ENCODE data around the gene PCNA.

The PCNA gene
- long read RNA-seq, donor 1, transcript PCNA-201 (6 exons, 1,344 nt), result major isoform, 61 of 79 reads
- long read RNA-seq, donor 1, partial matches to known transcripts, result 15 of 79 reads
- long read RNA-seq, donor 1, other reads (novel, unspliced or antisense), result 0 of 79 reads
- long read RNA-seq, donor 2, transcript PCNA-201 (6 exons, 1,344 nt), result major isoform, 30 of 49 reads
- long read RNA-seq, donor 2, transcript PCNA-202 (7 exons, 1,359 nt), result minor isoform, 5 of 49 reads
- long read RNA-seq, donor 2, partial matches to known transcripts, result 14 of 49 reads
- long read RNA-seq, donor 2, other reads (novel, unspliced or antisense), result 0 of 49 reads
- long read RNA-seq, donor 3, transcript PCNA-201 (6 exons, 1,344 nt), result major isoform, 19 of 35 reads
- long read RNA-seq, donor 3, partial matches to known transcripts, result 13 of 35 reads
- long read RNA-seq, donor 3, other reads (novel, unspliced or antisense), result 0 of 35 reads
- long read RNA-seq, donor 4, transcript PCNA-201 (6 exons, 1,344 nt), result major isoform, 66 of 82 reads
- long read RNA-seq, donor 4, transcript PCNA-202 (7 exons, 1,359 nt), result minor isoform, 10 of 82 reads
- long read RNA-seq, donor 4, partial matches to known transcripts, result 6 of 82 reads
- long read RNA-seq, donor 4, other reads (novel, unspliced or antisense), result 0 of 82 reads
- long read RNA-seq, donor 5, transcript PCNA-201 (6 exons, 1,344 nt), result major isoform, 76 of 83 reads
- long read RNA-seq, donor 5, transcript PCNA-202 (7 exons, 1,359 nt), result minor isoform, 7 of 83 reads
- long read RNA-seq, donor 5, partial matches to known transcripts, result 0 of 83 reads
- long read RNA-seq, donor 5, other reads (novel, unspliced or antisense), result 0 of 83 reads
- long read RNA-seq, donor 6, transcript PCNA-201 (6 exons, 1,344 nt), result major isoform, 34 of 50 reads
- long read RNA-seq, donor 6, partial matches to known transcripts, result 12 of 50 reads
- long read RNA-seq, donor 6, other reads (novel, unspliced or antisense), result 0 of 50 reads
- long read RNA-seq, donor 7, transcript PCNA-202 (7 exons, 1,359 nt), result minor isoform, 11 of 116 reads
- long read RNA-seq, donor 7, transcript PCNA-201 (6 exons, 1,344 nt), result major isoform, 66 of 116 reads
- long read RNA-seq, donor 7, partial matches to known transcripts, result 39 of 116 reads
- long read RNA-seq, donor 7, other reads (novel, unspliced or antisense), result 0 of 116 reads
- long read RNA-seq, donor 8, transcript PCNA-201 (6 exons, 1,344 nt), result major isoform, 47 of 65 reads
- long read RNA-seq, donor 8, transcript PCNA-202 (7 exons, 1,359 nt), result minor isoform, 7 of 65 reads
- long read RNA-seq, donor 8, partial matches to known transcripts, result 11 of 65 reads
- long read RNA-seq, donor 8, other reads (novel, unspliced or antisense), result 0 of 65 reads

DNA sequence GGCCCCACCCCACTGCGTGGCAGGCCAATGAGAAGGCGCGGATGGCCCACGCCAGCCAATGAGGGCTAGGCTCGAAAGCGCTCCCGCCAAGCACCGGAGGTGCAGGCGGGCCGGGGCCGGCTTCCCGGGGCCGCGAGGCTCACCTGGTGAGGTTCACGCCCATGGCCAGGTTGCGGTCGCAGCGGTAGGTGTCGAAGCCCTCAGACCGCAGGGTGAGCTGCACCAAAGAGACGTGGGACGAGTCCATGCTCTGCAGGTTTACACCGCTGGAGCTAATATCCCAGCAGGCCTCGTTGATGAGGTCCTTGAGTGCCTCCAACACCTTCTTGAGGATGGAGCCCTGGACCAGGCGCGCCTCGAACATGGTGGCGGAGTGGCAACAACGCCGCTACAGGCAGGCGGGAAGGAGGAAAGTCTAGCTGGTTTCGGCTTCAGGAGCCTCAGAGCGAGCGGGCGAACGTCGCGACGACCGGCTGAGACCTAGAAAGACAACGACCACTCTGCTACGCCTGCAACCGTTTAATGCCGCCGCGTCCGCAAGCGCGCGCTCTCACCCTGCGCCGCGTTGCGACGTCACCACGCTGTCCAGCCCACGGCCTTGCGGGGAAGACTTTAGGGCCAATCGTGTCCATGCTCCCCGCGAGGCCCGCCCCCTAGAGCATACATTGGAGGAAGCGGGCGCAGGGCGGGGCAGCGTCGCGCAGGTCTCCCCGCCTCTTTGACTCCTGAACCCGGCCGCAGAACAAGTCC lies at the start of gene PCNA:
TSS of gene PCNA (minus strand) at position 524 of the 750 bp plus-strand sequence. CDS start at position 364, 160 bp downstream.
- DNase-seq, result peak; percentile 97

DNA sequence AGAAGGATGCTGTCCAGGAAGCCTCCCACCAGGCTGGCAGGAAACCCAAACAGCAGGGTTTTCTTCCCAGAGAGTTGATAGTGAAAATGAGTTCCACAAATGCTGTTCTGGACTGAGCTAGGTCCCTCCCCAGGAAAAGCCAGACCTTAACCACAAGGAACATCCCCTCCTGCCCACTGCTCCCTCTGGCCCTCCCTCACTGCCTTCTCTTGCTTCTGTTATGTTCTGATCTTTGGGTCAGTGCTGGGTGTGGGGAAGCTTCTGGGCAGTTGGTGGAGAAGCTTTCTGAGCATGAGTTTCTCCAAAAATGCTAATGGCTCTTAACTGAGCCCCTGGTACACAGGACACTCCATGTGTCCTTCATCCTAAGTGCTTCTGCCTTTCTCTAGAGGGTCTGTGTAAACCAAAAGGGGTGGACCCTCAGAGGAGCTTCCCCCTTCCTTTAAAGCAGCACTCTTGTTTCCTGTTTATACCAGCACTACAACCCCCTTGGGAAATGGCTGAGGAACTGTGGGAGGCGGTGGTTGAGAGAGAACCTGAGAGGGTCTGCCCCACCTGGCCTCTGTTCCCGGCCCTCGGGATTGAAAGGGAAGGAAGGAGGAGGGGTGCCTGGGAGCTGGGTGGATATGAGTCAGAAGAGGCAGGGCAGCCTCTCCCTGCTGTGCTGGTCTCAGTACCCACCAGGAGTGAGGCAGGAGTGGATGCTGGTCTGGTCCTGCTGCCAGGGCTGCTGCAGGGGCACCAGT lies 49.1 kb upstream of the PCNA start:
- no peak for DNase-seq

DNA sequence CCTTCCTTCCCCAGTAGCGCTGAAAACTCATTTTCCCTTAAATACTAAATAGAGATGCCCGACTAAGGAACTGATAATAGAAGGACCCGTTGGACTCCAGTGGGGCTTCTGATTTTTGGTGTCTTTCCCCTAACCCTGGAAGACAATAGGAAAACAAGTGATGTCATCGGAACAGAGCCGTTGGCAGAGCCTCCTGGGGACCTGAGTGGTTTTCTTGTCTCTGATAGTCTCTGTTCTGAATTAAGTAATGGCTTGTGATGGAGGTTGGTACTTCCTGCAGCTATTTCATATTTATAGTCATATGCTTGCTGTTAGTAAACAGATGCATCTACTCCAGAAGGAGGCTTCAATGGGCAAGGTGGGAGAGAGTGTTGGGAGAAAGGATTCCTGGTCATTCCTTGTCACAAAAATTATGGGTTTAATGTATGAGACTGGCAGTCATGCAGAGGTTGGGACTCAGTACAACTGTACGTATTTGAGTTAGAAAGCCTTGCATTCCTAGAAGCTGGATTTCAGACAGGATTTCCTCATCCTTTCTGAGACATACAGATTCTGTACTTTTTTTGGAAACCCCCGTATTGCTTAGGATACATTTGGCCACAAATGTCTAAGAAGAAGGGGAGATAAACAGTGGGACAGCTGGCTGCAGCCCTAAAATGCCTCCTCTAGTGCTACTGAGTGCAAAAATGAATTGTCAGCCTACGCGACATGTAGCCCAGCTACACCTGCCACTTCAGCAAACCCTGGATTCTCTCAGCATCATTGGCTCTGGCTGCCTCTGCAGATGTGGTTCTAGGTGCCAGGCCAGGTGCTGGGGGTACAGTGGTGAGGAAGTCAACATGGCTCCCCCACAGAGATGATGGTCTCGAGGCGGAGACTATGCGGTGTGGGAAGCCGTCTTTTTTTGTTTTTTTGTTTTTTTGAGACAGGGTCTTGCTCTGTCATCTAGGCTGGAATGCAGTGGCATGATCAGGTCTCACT lies 45.2 kb upstream of the PCNA start:
- DNase-seq, result no peak

DNA sequence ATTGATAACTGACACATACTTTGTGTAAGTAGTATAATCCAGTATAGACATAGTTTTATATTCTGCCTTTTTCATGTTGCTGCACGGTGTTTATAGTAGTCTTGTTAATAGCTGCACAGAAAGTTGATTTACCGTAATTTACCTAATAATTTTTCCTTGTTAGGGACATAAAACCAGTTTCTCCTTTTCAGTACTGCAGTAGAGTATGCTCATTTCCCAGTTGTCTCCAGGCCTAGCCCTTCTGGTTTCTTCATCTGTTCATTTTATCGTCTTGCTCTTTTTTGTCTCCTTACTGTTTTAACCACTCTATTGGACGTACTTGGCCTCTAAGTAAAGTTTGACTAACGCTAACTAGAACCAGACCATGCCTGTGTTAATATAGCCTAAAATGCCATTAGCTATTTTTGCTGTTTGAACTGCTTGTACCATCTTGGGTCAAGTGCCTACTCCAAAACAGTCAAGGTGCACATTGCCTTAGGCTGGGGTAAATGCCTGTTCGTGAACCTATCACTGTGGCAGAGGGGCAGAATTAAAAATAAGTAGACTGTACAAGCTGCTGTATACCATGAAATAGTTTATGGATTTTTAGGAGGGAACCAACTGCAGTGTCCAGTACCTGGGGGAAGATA lies 41.9 kb upstream of the PCNA start:
- no peak for DNase-seq

DNA sequence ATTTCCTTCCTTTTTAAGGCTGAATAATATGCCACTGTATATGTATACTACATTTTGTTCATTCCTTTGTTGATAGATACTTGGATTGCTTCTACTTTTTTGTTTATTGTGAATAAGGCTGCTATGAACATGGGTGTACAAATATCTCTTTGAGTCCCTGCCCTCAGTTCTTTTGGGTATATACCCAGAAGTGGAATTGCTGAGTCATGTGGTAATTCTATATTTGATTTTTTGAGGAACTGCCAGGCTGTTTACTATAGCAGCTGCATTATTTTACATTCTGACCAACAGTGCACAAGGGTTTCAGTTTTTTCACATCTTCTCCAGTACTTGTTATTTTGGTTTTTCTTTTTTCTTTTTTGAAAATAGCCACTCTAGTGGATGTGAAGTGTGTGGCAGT lies 41.1 kb upstream of the PCNA start:
- no peak for DNase-seq

DNA sequence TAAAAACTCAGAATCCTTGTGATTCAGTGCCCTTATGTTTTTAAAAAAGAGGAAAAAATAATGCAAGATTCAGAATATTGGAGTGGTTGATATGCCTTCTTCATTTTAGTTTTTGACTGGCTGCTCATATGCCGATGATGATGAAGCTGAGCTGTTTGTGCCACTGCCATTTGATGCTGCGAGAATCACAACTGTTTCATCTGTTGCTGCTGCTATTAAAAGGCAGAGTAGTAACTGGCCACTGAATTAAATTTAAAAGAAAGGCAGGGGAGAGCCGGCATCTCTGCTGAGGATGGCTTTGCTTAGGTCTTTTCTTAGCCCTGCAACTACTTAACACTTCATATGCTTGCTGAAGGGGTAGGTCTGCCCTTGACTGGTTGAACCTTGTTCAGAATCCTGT lies 40.2 kb upstream of the PCNA start:
- no peak for DNase-seq

DNA sequence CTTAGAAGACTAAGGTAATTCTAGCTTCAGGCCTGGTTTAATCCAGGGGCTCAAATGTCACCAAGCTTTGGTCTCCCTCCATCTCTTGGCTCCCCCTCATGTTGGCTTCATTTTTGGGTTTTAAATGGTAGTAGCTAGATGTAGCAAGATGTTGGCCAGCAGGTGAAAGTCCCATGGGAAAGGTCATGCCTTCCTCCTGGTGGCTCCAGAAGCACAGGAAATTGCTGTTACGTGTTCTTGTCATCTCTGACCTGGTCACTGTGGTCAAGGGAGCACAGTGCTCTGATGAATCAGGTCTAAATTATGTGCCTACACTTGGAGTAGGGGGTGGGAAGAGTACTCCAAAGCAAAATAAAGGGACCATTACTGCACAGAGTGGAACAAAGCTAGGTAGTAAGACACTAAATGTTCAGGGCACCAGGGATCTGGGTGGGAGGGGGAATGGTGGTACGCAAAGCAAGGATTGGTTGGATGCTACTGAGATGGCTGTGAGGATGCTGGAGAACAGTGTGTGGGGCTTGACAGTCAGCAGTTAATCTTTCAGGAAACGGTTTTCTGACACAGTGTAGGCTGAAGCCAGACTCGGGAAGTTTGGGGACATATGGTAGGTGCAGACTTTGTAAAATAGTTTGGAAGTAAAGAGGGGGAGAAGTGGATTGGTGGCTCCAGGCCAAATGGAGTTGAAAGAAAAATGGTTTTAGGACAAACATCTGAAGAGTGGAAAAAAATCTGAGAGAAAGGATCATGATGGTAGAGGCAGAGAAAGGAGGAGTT lies 37.1 kb upstream of the PCNA start:
- no peak for DNase-seq

DNA sequence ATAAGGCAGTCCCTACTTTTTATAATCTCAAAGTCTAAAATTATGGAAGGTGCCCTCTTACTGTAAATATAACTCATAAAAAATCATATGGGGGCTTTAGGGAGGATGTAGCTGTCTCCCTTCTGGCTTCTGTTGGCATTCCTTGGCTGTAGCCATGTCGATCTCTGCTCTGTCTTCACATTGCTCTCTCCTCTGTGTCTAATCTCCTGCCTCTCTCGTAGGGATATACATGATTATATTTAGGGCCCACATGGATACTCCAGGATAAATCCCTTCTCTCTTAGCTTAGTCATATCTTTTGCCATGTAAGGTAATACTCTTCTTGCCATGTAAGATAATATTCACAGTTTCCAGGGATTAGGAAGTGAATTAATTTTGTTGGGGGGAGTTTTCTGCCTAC lies 35.6 kb upstream of the PCNA start:
- DNase-seq, result no peak

DNA sequence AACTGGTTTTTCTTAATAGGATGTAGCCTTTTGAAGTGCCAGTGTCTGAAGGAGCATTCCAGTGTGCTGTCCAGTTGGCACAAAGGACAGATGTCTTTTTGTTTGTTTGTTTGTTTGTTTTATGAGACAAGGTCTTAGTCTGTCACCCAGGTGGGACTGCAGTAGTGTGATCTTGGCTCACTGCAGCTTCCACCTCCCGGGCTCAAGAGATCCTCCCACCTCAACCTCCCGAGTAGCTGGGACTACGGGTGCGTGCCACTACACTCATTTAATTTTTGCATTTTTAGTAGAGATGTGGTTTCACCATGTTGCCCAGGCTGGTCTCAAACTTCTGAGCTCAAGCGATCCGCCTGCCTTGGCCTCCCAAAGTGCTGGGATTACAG lies 34.8 kb upstream of the PCNA start:
- DNase-seq, result no peak

DNA sequence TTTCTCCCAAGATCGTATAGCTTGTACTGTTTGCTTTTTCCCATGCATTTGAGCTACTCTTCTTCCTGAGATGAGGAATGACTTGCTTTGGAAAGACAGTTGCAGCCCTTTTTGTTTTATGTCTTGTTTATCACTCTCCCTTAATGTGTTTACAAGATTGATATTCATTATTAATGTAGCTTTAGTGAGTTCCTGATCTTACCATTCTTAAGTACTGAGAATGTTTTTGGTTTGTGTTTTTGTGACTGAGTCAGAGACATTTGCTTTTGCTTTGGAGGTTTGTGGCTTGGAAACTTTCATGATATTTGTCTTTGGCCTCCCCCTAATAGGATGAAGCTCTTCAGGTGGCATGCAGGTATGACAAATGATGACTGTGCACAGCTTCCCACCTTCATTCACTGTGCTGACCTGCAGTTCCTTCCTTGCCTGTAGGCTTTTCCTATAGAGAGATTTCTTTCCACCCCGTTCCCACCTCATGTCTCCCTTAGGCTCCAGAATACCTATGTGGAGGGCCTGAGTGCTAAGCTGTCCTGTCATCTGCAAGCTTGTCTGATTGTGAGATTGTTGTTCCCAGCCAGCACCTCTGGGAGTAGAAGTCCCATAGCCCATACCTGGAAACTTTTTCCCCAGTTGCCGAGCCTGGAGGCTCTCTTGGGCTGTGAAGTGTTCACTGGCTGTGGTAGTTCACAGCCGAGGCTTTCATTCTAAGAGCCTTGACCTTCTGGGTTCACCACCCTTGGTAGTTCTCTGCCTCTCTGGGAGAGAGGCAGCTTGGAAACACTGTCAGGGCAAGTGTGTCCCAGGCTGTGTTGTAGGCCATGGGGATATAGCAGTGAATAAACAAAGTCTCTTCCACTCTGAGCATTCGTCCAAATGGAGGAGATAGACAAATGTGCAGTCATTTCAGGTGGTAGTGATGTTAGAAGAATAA lies 34.1 kb upstream of the PCNA start:
- DNase-seq, result no peak

DNA sequence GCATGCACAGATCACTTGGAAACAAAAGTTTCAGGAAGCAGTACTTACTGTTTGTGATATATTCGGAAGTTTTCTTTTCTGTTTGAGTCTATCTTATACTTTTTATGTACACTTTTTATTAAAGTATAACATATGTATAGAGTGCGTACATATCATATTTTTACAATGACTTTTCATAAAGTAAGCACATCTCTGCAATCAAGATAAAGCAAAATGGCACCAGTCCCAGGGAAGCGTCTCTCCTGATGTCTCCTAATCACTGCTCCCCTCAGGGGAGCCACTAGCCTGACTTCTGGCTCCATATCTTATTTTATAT lies 33.4 kb upstream of the PCNA start:
- DNase-seq, result no peak

DNA sequence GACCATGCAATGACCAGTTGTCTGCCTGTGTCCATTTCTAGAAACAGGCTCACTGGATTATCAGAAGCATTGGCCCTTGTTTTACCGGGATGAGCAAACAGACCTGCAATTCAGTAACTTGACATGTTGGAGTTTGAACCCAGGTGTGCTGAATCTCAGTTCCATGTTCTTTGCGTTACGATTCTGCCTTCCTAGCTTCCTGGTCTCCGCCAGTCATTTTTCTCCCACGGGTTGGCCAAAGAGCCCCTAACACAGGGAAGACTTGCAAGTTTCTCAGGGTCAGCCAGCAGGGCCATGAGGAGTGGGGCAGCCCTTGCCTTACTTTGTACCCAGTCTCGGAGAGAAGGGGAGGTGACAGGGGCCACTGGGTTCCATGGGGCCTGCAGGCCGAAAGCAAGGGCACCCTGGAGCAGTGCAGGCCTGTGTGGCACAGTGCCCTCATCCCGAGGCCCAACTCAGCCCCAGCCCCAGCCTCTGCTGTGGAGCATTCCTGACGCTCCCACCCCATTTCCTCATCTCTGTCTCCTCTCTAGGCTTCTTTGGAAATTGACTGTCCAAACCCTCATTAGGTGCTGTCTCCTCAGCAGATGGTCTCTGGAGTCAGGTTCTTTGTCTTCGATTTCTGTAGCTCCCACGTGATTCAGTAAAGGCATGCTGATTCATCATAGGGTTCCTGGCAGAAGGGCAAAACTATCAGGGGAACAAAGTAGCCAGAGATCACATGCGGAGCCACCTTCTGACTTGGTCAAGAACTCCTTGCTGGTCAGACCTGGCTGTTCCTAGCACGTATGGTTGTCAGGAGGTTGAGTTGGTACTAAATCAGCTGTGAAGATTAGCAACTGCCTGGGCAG lies 30.7 kb upstream of the PCNA start:
- DNase-seq, result no peak

DNA sequence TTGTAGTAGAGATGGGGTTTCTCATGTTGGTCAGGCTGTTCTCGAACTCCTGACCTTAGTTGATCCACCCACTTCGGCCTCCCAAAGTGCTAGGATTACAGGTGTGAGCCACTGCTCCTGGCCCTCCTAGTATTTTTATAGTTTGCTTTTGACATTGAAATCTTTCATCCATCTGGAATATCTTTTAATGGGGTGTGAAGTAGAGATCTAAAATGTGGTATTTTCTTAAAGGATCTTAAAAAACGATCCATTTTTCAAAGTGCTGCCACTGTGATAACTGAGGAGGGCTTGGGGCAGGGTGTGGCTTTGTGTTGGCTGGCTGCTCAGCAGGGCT lies 30.1 kb upstream of the PCNA start:
- no peak for DNase-seq

DNA sequence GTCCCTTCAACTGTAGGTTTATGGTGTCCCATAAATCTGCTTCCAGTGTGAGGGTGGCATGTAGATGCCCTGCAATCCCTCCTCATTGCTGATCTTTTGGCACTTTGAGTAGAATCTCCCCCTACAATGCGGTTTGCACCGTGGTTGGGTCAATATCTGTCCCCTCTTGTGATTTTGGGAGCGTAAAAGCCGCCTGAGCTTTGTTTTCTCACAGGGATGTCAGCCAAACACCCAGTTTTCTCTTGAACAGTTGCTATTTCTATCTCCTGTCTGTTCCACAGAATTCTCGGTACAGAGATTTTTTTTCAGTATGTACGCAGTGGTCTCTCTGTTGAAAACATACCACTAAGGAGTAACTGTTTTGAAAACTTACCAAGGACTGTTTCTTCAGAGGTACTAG lies 28.8 kb upstream of the PCNA start:
- no peak for DNase-seq

DNA sequence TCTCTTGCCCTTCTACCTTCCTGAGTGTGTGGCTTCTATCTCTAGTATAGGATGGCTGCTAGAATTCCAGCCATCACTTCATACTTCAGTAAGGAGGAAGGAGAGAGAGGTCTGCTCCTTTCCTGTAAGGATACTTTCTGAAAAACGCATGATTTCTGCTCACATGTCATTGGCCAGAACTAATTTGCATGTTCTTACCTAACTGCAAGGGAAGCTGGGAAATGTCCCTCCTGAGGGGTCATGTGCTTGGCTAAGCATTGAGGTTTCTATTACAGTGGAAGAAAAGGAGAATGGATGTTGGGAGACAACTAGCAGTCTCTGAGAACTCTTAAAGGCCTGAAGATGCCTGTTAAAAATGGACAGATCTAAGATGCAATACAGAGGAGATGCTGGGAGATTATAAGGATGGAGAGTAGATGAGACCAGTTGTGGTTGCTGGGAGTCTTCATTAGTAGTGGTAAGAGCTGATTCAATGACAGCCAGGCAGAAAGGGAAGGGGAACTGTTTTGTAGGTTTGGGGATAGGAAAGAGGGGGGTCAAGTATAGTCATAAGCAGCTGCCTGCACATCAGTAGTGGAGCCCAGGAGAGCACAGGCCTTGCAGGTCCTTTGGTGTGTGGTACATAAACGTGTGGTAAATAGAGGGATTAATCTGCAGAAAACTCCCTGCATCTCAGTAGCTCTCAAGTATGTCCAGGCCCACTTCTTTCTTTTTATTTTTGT lies 27.3 kb upstream of the PCNA start:
- no peak for DNase-seq

DNA sequence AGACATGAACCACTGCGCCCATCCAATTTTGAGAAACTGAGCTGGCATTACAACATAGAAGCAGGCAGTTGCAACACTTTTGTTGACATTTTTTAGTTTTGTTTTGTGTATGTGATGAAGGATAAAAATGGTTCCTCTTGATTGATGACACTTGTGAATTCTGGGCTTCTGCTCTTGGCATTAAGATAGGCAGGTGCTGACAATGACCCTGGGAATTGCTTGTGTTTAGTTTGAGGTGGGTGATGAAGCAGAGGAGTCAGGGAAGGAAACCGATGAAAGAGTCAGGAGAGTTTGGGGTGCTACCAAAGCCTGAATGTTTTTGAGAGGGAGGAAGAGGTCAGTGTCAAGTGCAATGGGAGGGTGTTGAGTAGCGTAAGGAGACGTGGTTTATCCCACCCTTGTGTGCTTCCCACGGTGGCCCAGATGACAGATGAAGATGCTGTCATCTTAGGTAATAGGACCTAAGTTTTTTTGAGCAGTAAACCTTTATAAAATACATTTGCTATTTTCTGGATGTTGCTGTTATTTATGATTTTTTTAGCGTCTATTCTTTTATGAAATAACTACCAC lies 26.4 kb upstream of the PCNA start:
- DNase-seq, result no peak

All from right kidney (tissue), 9 donors.